ENCODE data around the gene UBE3C.

GRCh38 chr7:157280216-157280841 is 141.6 kb downstream of the UBE3C start:
- TF ChIP-seq CTCF (IDR thresholded peaks at IDR 0.05) = no peak
- no peak for TF ChIP-seq POLR2A (IDR thresholded peaks at IDR 0.05)
